Stimulated activated CD8-positive, alpha-beta memory T cell treated with anti-CD3 and anti-CD28 coated beads, Interleukin-7, amount 100 ng/mL, for 48 hours (primary cell): Measurements from ENCODE around the gene PLAGL2.
"Not testable (repeated sequence)": the region's sequence is repeated elsewhere in the genome, so short reads cannot be mapped to it uniquely, and the experiment has no call there.

Source experiments
- DNase-seq, 2 donors: peaks; one replicate each; pipeline ENCODE4 v3.0.0-alpha.2; 2020; ENCODE audit warnings: low read depth in 1 of 2; ENCODE audit errors: extremely low read depth in 1 of 2

PLAGL2 gene

DNA sequence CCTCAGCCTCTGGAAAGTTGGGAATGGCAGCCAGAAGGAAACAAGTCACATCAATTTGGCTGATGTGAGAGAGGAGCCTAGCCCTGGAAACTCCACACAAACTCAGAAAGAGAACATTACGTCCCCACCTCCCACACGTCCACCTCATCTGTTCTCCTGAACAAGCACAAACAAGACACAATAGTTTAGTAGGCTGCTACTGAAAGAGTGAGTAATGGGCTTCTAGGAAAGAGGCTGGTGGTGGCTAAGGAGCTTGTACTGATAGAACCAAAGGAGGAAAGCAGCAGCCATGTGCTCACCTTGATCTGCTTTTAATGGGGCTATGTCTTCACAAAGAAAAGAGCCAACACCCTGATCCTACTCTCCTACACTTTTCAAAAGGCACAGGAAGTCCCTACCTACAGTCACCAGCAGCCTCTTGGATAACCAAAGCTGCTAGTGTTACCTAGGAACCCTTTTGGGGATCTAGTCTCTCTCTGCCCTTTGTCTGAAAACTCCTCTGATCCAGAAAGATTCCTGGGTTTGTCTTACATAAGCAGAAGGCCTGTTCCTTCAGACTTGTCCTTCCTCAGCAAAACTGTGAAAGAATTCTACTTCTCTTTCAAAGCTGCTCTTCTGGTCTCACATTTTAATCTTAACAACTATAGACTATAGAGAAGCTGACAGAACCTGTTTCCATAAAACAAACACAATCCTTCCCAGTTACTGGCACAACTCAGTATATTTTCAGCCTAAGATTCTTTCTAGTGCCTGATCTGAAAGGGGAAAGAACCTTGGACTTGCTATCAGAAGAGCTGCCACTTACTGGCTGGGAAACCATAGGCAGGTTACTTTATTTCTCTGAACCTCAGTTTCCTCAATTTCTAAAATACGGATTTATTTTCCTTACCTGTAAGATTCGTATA is 3.1 kb downstream of the PLAGL2 start:
- DNase-seq = peak in 1 of 2 donors; percentile 85

DNA sequence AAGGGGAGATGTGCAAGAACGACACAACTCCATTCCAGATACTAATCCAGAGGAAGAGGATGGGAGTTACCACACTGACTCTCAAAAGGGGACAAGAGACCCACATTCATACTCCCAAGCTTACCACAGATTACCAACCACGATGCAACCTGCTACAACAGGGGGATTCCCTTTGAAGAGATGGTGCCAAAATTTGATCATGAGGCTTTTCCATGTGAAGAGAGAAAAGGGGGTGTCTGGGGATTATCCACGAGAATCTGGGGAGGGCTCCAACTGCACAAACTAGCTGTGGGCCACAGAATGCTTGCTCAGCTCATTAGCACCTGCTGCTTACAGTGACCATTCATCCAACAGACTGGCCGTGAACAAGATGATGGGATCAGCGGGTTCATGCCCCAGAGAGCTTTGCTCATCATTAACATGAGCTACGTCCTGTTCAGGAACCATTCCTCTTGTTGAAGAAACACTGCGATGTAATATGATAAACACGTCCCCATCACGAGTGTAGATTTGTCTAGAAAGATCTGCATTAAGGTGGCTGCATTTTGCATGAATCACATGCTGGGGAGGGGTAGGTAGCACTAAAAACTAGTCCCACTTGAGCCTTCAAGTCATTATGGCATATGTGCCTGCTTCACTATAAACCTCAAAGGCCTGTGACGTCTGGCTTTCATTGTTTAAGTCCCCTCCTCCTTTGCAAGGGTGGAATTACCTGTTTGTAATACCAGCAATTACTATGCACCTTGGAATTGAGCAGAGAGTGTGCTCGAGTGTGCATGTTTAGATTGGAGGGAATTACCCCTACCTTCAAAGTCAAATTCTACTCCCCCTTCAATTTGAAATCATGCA is 4.0 kb downstream of the PLAGL2 start:
- no peak for DNase-seq

DNA sequence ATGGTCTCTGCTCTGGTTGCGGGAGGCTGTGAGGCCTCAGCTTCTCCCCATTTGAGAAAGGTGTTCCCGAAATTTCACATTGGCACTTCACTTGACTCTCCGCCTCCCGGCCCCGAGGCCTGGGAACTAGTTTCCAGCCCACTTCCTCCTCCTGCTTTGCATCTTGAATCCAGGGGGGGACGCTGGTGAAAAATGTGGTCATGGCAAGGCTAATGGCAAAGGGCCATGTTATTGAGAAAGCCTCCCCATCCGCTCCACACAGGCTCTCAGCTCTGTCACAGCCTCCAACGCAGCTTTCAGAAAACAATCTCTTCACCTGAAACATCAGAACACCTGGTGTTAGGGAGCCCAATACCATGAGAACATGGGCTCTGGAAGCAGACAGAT is 5.6 kb downstream of the PLAGL2 start:
- no peak for DNase-seq

DNA sequence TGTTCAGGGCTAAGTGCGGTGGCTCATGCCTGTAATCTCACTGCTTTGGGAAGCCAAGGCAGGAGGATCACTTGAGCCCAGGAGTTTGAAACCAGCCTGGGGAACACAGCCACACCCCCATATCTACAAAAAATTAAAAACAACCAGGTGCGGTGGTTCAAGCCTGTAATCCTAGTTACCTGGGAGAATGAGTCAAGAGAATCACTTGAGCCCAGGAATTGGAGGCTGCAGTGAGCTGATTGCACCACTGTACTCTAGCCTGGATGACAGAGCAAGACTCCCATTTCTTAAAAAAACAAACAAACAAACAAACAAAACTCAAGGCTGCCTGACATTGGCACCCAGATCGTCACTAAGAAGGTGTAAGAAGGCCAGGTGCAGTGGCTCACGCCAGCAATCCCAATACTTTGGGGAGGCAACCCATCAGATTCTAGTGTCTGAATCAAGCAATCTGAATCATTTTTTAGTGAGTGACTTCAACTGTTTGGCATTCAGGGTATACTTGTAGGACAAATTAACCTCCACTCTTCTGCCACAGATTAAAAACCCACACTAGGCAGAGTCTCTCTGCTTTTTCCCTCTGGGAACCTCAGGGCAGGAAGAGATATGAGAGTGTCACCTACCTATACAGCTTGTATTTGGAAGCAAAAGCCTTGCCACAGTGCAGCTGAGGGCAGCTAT is 6.1 kb downstream of the PLAGL2 start:
- DNase-seq = no peak

DNA sequence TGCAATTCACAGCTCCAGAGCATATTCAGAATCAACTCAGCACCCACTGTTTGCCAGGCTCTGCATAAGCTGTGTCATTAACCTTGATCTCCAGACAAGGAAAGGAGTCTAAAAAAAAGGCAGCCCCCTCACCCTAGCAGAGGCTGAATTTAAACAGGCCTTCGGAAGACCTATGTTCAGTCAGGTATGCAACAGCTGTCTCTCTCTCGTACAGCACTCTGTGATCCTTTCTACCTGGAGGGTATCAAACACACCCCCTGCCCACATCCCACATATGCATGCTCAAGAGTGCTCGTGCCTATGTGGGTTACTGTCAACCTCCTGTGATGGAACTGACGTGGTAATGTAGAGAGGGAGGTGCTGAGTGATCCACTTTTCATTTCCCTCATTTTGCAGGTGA is 8.5 kb downstream of the PLAGL2 start:
- no peak for DNase-seq

DNA sequence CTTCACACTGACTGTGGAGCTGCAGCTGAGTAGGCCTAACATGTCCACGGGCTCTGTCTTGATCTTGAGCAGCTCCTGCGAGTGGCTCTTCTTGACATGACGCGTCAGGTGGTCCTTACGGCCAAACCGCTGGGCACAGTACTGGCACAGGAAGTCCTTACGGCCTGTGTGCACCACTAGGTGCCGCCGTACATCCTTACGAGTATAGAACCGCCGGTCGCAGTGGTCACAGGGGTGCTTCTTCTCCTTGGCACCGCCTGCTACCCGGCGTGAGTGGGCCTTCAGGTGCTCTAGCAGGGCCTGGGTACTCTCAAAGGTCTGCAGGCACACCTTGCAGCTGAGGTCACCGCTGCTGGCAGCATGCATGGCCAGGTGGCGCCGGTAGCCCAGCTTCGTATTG is 10.4 kb downstream of the PLAGL2 start:
- DNase-seq = not testable (repeated sequence)

DNA sequence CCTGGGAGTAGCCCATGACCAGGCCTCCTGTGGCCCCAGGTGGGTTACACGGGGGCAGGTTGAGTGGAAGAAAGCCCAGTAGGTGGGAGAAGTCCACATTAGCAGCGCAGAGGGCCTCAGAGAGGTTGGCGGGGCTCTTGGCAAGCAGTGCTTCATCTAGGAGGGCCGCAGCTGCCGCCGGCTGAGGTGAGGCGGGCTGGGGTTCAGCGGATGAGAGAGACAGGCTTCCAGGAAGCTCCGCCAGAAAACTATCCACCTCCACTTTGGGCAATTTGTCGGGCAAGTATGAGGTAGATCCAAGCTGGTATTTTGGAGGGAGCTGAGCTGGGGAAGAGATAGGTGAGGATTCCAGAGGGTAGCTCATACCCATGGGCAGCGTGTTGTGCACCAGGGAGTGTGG is 10.9 kb downstream of the PLAGL2 start:
- DNase-seq = not testable (repeated sequence)

DNA sequence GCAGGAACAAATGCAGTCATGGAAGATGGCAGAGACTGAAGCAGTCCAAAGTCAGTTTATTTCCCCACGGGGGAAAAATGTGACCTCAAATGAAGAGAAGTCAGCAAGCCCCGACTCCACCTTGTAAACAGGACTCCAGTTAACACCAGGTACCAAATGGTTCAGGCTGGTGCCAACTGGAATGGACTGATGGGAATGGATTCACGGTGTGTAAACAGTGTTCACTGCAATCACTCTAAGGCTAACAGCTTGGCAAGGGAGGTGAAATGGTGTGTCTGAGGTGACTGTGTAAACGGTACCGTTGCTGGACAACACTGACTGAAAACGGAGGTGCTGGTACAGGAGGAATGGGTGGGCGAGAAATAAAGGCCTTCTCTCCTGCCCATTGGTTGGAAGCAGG is 12.0 kb downstream of the PLAGL2 start:
- DNase-seq = no peak

DNA sequence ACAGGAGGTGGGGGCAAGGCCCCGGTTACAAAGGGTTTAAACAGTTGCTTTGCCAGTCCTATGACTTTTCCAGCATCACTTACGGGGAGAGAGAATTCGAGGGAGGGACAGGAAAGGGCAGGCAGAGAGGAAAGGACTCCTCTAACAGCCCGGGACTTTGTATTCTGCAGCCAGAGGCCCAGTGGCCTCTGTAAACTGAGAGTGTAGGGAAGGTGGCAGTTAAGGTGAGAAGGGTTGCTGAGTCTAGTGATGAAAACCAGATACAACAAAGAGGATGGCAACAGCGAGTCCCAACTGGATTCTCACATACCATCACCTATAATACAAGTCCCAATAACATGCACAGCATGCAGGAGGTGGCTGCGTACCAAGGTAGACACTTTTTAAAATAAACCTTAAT is 13.5 kb downstream of the PLAGL2 start:
- no peak for DNase-seq

DNA sequence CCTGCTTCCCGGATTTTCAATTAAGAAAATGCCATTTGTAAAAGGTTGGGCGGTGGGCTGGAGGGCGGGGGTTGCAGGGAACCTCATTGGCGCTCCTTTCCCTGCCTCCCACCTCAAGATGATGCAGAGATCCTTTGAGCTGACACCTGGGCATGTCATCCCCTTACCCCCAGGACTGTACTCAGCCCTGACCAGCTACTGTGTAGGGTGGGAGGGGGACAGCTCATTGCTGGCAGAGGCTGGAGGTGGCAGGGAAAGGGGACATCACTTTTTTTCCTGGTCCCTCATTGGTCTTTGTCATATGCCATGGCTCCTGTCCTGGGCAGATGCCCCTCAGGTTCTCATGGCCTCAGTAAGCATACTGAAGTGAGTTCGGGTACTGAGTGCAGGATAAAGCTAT is 14.2 kb downstream of the PLAGL2 start:
- not testable (repeated sequence) for DNase-seq

DNA sequence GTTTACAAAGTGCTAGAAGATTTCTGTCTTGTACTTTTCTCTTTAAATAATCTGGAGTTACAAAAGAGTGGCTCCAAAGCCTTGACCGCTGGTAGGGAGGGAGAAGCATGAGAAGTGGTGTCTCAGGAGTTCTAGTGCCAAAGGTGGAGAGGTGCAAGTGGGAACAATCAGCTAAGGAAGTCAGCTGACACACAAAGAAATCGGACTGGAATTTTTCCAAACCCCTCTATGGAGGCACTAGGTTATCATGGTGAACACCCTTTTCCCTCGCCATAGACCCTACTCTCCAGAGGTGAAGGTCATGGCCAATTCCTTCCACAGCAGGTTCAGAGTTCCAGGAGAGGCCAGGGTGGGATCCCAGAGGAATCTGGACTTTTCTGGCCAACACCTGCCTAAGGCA is 14.8 kb downstream of the PLAGL2 start:
- no peak for DNase-seq

DNA sequence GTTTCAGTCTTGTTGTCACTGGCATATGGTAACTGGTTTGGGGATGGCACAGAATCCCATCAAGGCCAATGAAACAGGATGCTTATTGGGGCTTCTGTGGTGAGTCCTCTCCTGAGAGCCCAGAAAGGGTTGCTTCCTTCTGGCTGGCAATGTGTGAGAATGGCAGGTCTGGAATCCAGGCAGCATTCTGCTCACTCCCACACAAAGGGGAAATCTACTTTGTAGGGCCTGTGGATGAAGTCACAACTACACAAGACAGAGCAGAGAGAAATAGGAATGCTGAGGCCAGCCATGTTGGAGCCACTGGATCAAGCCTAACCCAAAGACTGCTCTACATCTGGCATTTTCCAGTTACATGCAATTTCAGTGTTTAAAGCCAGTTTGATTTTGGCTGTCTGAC is 15.7 kb downstream of the PLAGL2 start:
- no peak for DNase-seq

DNA sequence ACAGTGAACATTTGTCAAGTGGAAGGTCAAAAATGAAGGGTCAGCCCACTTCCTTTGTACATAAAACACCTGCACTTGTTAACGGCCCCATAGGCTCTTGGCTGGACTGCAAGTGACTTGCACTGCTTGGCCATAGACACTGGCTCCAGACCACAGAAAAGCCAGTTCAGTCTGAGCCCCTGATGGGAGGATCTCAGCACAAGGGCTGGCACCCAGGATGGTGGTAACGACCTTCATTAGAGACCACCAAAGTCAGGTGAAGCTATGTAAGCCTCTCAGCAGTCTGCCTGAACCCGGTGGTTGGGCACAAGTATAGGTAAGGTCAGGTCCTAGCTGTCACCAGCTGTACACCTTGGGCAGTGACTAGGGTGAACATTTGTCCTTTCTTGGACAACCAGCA is 16.1 kb downstream of the PLAGL2 start:
- DNase-seq = no peak

DNA sequence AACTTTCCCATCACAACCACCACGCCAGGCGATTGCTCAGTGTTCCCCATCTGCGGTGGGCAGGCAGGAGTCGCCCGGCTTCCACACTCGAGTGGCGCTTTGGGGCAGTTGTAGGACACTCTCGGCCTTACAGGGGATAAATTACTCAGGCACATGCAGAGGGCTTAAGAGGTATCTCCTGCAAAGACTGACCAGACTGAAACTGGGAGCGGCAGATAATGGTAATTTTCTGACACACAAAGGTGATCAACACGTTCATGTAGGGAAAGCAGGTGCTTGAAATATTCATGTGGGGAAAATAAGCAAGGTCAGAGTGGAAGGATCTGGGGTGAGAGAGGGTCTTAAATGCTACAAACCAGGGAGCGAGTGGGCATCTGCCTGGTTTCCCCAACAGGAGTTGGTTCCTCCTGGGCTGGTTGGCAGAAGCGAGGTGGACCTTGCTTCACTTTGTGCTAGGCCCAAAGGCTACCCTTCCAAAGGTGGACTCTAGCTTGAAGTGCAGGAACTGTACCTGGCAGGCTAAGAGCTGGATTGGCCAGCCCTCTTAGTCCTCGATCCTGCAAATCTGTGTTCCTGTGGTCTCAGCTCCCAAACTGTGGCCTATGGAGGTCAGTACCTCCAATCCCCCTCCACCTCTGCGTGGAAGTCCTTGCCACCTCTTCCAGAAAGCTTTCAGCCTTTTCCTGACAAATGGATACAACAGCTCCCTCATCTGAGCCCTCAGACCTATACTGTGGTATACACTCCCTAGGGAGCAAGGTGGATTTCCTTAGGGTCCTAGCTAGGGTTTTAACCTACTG is 16.7 kb downstream of the PLAGL2 start:
- DNase-seq = no peak

DNA sequence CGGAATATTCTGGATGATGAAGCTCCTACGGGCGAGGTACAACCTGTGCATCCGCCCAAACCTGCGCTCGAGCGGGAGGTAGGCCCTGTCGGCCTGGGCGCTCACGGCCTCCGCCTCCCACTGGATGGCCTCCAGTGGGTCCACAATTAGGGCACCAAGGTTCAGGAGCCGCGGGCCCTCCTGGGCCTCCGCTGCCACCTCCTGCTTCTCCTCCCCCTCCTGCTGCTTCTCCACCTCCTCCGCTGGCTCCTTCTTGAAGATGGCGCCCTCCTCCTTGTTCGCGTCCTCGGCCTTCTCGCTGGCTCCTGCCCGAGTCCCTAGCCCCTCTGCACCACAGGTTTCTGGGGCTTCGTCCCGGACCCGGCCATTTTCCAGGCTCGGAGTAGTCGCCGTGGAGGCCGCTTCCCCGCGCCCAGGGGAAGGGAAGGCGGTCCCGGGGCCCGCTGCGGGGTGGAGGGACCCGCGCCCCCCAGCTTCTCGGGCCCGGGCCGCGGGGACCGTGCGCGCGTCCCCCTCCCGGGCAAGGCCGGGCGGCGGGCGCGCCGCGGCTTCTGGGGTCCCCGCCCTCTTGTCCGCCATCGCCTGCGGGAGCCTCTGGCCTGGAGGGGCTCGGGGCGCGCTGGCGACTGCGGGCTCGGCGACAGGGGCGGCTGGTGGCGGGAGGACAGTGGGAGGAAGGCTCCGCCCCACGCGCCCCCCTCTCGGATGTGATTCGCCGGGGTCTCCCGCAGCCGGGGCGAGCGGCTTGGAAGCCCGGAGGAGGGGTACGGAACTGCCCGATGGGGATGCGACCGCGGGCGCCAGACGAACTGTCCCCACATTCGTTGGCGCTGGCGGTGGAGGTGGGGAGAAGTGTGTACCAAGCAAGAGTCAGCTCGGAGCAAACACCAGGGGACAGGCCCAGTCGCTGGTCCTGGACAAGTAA is 17.6 kb downstream of the PLAGL2 start:
- DNase-seq = no peak

DNA sequence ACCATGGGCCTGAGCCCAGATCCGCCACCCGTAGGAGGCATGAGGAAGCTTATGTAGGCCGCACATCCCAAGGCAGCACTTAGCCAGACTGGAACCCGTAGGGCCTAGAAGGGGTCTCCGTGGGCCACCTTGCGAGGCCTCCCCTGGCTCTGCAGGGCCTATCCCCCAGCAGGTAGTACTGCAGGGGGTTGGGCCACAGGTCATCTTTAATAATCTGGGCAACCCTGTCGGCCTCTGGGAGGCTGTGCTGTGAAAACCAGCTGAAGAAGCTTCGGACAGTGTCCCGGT is 18.5 kb downstream of the PLAGL2 start:
- no peak for DNase-seq

DNA sequence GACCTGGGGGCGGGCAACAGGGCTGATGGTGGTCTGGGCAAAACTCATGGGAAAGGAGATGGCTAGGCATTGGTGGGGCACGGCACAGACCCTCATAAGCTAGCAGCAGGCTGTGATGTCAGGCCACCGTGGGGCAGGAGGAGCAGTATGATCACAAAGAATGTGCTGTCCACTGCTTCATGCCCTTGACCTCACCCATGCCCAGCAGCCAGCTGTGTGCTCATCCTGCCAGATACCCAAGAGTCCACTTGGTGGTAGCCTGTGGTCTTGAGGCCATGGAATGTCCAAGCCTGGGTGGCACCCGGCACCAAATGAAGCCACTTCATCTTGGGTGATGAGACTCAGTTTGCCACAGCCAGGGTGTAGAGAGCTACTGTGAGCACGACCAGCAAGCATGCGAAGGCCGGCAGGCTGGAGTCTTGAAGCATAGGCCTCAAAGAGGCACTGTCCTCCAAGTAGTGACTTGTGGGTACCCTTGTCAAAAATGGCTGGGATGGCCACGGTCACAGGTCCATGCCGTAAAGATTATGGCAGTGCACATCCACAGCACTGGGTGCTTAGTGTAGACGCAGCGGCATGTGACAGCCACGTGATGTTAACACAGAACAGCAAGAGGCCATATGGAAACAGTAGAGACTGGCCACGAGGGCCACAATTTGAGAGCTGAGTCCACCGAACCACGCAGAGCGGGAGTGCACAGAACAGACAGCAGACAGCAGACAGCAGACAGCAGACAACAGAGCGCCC is 19.0 kb downstream of the PLAGL2 start:
- DNase-seq = no peak

DNA sequence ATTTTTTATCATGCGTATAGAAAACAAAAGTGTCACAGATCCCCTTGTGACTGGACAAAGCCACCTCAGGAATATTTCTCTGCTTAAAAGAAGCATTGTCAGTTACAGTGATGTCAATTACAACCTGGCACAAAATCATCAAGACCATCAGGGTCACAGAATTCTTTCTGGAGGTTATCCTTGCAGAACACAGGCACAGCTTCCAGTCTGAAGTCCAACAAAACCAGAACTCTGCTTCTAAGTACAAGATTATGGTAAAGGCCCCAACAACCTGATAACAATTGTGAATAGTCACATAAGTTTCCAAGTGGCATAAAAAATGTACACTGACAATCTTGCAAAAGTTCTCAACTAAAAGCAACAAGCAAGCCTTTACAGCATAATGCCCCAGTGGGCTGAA is 21.0 kb downstream of the PLAGL2 start:
- DNase-seq = no peak

DNA sequence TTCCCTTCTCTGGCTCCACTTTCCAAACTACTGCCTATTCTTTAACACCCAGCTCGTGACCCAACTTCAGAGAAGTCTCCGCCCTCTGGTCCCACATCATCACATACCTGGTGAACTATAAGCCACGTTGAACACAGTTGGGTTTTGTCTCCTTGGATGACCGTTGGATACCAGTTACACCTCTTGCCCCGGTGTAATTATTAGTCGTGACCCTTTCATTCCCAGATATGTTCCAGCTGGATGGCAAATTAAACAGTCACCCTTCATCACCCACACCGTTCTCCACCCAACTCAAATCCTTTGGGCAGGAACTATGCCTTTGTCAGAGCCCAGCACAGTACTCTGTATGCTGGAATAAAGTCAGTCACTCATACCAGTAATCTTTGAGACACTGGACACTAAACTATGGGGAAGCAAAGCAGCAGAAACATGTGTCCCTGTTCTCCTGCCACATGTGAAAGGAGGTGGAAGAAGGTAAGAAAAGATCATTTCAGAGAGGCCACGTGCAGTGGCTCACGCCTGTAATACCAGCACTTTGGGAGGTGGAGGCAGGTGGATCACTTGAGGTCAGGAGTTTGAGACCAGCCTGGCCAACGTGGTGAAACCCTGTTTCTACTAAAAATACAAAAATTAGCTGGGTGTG is 22.5 kb downstream of the PLAGL2 start:
- no peak for DNase-seq
